MM.1S (cell line): ENCODE results near the gene BTBD16.

Experiments used
- DNase-seq: peaks from one replicate; pipeline ENCODE4 v3.0.0-alpha.2; 2015
- H2AFZ ChIP-seq: fragments of 300-600 bp; sonication (generic); 2 replicates; pipeline ENCODE4 v1.6.0; 2016; ENCODE audit warnings: antibody characterized with exemption, low read length
- H3F3A ChIP-seq: fragments of 300-600 bp; sonication (generic); 2 replicates; pipeline ENCODE4 v1.6.1; 2016; ENCODE audit warnings: mild to moderate bottlenecking, antibody characterized with exemption, low read length, moderate library complexity, mixed read lengths; ENCODE audit not compliant: insufficient read depth
- H3K27ac ChIP-seq: fragments of 300-600 bp; sonication (generic); 2 replicates; pipeline ENCODE4 v1.5.1; 2016; ENCODE audit warnings: mild to moderate bottlenecking, low read length
- H3K27me3 ChIP-seq: fragments of 300-600 bp; sonication (generic); replicated peaks from 2 replicates; pipeline ENCODE4 v1.6.0; 2016; ENCODE audit warnings: low read length; ENCODE audit not compliant: insufficient read depth
- H3K36me3 ChIP-seq: fragments of 300-600 bp; sonication (generic); replicated peaks from 2 replicates; pipeline ENCODE4 v1.6.1; 2016; ENCODE audit warnings: mild to moderate bottlenecking, low read length, mixed read lengths; ENCODE audit not compliant: insufficient read depth
- H3K4me1 ChIP-seq: fragments of 300-600 bp; sonication (generic); 2 replicates; pipeline ENCODE4 v1.6.1; 2016; ENCODE audit warnings: low read length, mixed read lengths
- H3K4me2 ChIP-seq: fragments of 300-600 bp; sonication (generic); 2 replicates; pipeline ENCODE4 v1.6.0; 2016; ENCODE audit warnings: low read depth, low read length
- H3K4me3 ChIP-seq: fragments of 300-600 bp; sonication (generic); 2 replicates; pipeline ENCODE4 v1.5.1; 2016; ENCODE audit warnings: low read length, mixed read lengths
- H3K79me2 ChIP-seq: fragments of 300-600 bp; sonication (generic); 2 replicates; pipeline ENCODE4 v1.6.1; 2016; ENCODE audit warnings: mixed run types, low read length, mixed read lengths
- H3K9ac ChIP-seq: fragments of 300-600 bp; sonication (generic); 2 replicates; pipeline ENCODE4 v1.6.1; 2016; ENCODE audit warnings: low read length, mixed read lengths
- H3K9me2 ChIP-seq: fragments of 300-600 bp; sonication (generic); replicated peaks from 2 replicates; pipeline ENCODE4 v1.6.1; 2016; ENCODE audit warnings: mild to moderate bottlenecking, low read length, mixed read lengths; ENCODE audit not compliant: insufficient read depth
- H3K9me3 ChIP-seq: fragments of 300-600 bp; sonication (generic); replicated peaks from 2 replicates; pipeline ENCODE4 v1.6.1; 2016; ENCODE audit warnings: mild to moderate bottlenecking, low read length, mixed read lengths; ENCODE audit not compliant: insufficient read depth
- H4K20me1 ChIP-seq: fragments of 300-600 bp; sonication (generic); 2 replicates; pipeline ENCODE4 v1.6.1; 2016; ENCODE audit warnings: mild to moderate bottlenecking, low read length, moderate library complexity, mixed read lengths; ENCODE audit not compliant: insufficient read depth
- EZH2 ChIP-seq: fragments of 300-600 bp; sonication (generic); optimal IDR thresholded peaks from 2 replicates; pipeline ENCODE3; 2017; ENCODE audit warnings: low read depth, mild to moderate bottlenecking, antibody characterized with exemption, low read length, mixed read lengths
- EZH2phosphoT487 ChIP-seq: fragments of 300-600 bp; sonication (generic); IDR thresholded peaks from 2 replicates; pipeline ENCODE4 v1.6.1; 2018; ENCODE audit warnings: antibody characterized with exemption, low read length
- TF ChIP-seq, protein P1 (sequence below): fragments of 300-600 bp; sonication (generic); IDR thresholded peaks from 2 replicates; pipeline ENCODE4 v1.5.1; 2016; ENCODE audit warnings: antibody characterized with exemption, low read length, mixed read lengths

The BTBD16 gene

DNA sequence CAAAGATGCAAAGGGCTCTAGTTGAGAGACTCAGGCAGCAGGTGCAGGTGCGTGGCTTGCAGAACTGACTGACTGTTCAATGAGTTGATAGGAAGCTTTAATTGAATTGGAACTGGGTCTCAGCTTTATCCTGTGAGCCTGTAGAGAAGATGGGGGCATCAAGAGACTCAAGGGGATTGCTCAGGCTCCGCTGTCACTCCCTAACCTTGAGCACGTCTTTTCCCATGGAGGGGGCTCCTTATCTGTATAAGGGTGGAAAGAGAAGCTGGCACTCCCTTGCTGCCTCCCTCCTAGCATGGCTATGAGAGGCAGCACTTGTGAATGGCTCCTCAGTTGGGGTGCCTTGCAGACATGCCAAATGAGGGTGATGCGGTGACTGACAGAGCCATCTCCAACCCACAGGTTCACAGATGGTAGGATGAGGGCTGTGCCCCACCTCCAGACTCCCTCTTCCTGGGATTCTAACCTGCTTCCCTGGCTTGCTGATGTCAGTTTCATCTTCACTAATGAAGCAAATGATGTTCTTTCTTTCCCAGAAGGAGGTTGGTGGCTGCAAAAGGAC is 91.0 kb downstream of the BTBD16 start:
- no peaks in the 10 kb centered on the region for H3K79me2 ChIP-seq
- H3K27me3 ChIP-seq = peaks cover 12% of the 10 kb centered on the region
- no peaks in the 10 kb centered on the region for H3K4me1 ChIP-seq
- H4K20me1 ChIP-seq = no peaks in the 10 kb centered on the region
- H3K9me3 ChIP-seq = no peaks in the 10 kb centered on the region
- no peak overlapping the region for H2AFZ ChIP-seq
- H3K4me2 ChIP-seq = no peak overlapping the region
- no peaks in the 10 kb centered on the region for H3K9me2 ChIP-seq
- TF ChIP-seq, protein P1, sequence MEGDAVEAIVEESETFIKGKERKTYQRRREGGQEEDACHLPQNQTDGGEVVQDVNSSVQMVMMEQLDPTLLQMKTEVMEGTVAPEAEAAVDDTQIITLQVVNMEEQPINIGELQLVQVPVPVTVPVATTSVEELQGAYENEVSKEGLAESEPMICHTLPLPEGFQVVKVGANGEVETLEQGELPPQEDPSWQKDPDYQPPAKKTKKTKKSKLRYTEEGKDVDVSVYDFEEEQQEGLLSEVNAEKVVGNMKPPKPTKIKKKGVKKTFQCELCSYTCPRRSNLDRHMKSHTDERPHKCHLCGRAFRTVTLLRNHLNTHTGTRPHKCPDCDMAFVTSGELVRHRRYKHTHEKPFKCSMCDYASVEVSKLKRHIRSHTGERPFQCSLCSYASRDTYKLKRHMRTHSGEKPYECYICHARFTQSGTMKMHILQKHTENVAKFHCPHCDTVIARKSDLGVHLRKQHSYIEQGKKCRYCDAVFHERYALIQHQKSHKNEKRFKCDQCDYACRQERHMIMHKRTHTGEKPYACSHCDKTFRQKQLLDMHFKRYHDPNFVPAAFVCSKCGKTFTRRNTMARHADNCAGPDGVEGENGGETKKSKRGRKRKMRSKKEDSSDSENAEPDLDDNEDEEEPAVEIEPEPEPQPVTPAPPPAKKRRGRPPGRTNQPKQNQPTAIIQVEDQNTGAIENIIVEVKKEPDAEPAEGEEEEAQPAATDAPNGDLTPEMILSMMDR = no peak
- TF ChIP-seq EZH2 = no peak
- no peak for TF ChIP-seq EZH2phosphoT487
- no peak overlapping the region for H3K27ac ChIP-seq
- H3K4me3 ChIP-seq = no peak overlapping the region
- H3K9ac ChIP-seq = no peak overlapping the region
- no peaks in the 10 kb centered on the region for H3K36me3 ChIP-seq
- no peaks in the 10 kb centered on the region for H3F3A ChIP-seq
- no peak for DNase-seq

DNA sequence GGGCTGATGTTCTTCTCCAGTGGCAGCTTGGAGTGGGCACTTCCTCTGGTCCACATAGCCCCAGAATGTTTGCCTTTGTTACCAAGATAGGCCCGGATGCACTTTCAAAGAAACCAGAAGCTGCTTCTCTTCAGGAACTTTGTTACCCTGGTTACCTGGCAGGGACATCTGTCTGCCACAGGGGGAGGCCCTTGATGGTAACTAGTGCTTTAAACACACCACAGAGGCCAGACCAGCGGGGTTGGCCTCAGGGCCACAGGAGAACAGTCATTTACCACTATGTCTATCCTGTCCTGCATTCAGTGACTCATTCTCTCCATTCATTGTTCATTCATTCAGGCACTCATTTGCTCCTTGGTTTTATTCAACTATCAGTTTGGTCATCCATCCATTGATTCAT is 91.5 kb downstream of the BTBD16 start:
- no peak overlapping the region for H2AFZ ChIP-seq
- no peak for TF ChIP-seq EZH2
- TF ChIP-seq, protein P1 = no peak
- no peak for TF ChIP-seq EZH2phosphoT487
- no peaks in the 10 kb centered on the region for H3K36me3 ChIP-seq
- H3F3A ChIP-seq = no peaks in the 10 kb centered on the region
- no peak for DNase-seq
- H4K20me1 ChIP-seq = no peaks in the 10 kb centered on the region
- H3K27me3 ChIP-seq = peaks cover 15% of the 10 kb centered on the region
- no peak overlapping the region for H3K27ac ChIP-seq
- no peaks in the 10 kb centered on the region for H3K79me2 ChIP-seq
- H3K4me3 ChIP-seq = no peak overlapping the region
- H3K9me2 ChIP-seq = no peaks in the 10 kb centered on the region
- H3K4me1 ChIP-seq = no peaks in the 10 kb centered on the region
- H3K9ac ChIP-seq = no peak overlapping the region
- H3K4me2 ChIP-seq = no peak overlapping the region
- no peaks in the 10 kb centered on the region for H3K9me3 ChIP-seq

DNA sequence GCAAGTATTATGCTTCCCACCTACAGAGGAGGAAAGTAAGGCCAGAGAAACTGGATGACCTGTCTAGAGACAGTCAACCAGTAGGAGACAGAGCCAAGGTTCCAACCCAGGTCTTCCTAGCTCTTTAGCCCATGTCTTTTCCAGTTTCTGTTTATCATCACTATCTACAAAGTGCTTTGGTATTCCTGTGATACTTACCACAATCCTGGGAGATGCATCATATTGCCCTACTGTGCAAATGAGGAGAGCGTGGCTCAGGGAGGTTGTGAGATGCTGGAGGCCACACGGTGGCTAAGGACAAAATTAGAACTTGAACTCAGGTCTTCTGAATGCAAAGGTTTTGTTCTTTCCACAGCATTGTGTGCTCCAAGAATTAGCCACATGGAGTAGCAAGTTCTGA is 92.2 kb downstream of the BTBD16 start:
- Histone ChIP-seq H3K9ac (no peak overlapping the region), H3K27ac (no peak overlapping the region), H3K79me2 (no peaks in the 10 kb centered on the region), H4K20me1 (no peaks in the 10 kb centered on the region), H3K4me1 (no peaks in the 10 kb centered on the region), H3K4me3 (no peak overlapping the region), H3K9me3 (no peaks in the 10 kb centered on the region), H3K36me3 (no peaks in the 10 kb centered on the region), H2AFZ (no peak overlapping the region), H3F3A (no peaks in the 10 kb centered on the region), H3K4me2 (no peak overlapping the region), H3K9me2 (no peaks in the 10 kb centered on the region), H3K27me3 (peaks cover 22% of the 10 kb centered on the region)
- DNase-seq = no peak
- TF ChIP-seq EZH2phosphoT487 (no peak), EZH2 (no peak)
- TF ChIP-seq, protein P1 = no peak
